ENCODE data around the gene CCR5. TPM values are rescaled to one million over a fixed set of nuclear protein-coding genes. Genes with fewer than 3 reads are reported as not detected.

Gene CCR5
- total RNA-seq, 2 donors from 2014 or later: 3.2 to 8.3 TPM

Other genes with a start within 250 kb of the CCR5 start
- gene CCR1, start 162.6 kb upstream of the CCR5 start, total RNA-seq: 1 to 10 TPM in 1 of 2 donors, under 1 TPM in 1; 0.47 to 3.8 TPM
- gene CCR3, start 128.5 kb upstream of the CCR5 start, total RNA-seq: under 1 TPM; 0.23 to 0.37 TPM
- gene CCR2, start 16.8 kb upstream of the CCR5 start, total RNA-seq: 10 to 100 TPM; 12.4 to 14.2 TPM
- 1 to 10 TPM; 1.9 to 2.4 TPM for gene CCRL2, start 36.3 kb downstream of the CCR5 start, total RNA-seq
- not detected for gene LTF, start 94.0 kb downstream of the CCR5 start, total RNA-seq
- gene RTP3, start 127.0 kb downstream of the CCR5 start, total RNA-seq: not detected
- under 1 TPM; 0.42 to 0.52 TPM for gene LRRC2, start 195.4 kb downstream of the CCR5 start, total RNA-seq
- gene FAM240A, start 241.6 kb downstream of the CCR5 start, total RNA-seq: not detected

All from T-helper 17 cell (primary cell).